SK-N-SH (cell line): ENCODE measurements around the gene SYT5. TPM values are rescaled to one million over a fixed set of nuclear protein-coding genes. Genes with fewer than 3 reads are reported as not detected.
A peak's percentile ranks its signal among the peaks of the same experiment; 100 is the strongest.

Source experiments
- CTCF ChIA-PET: fragments of 300-600, 350-600 bp; formaldehyde crosslinking; extraction: SDS; loops from one replicate; lab custom pipeline; 2021; lab: Yijun Ruan, JAX
- POLR2A ChIA-PET: fragments of 350-600 bp; sonication (Branson Sonifier 250); formaldehyde crosslinking; extraction: SDS; loops from one replicate; lab custom pipeline; 2020; ENCODE audit warnings: antibody characterized with exemption, inconsistent platforms; lab: Yijun Ruan, JAX
- DNase-seq: peaks from one replicate; pipeline ENCODE4 v3.0.0; 2012
- H2AFZ ChIP-seq: fragments of 200-600 bp; sonication (generic); 2 replicates; pipeline ENCODE4 v1.8.1; 2016; ENCODE audit warnings: antibody characterized with exemption, mild to moderate bottlenecking, low read depth
- H3F3A ChIP-seq: fragments of 200-600 bp; sonication (generic); replicated peaks from 2 replicates; pipeline ENCODE3; 2016; ENCODE audit warnings: antibody characterized with exemption, mild to moderate bottlenecking; ENCODE audit not compliant: insufficient read depth
- H3K27ac ChIP-seq, 2 experiments: fragments of 200-500 bp in 1 of 2; fragments of 200-600 bp in 1 of 2; sonication (Bioruptor generic) in 1 of 2; sonication (generic), shearing (Covaris generic) in 1 of 2; 2 replicates each; pipeline versions ENCODE4 v1.5.1 to v1.6.1; 2014 to 2016; ENCODE audit warnings: low read depth in 2 of 2, inconsistent platforms in 1 of 2, low read length in 1 of 2, mild to moderate bottlenecking in 1 of 2, mixed read lengths in 1 of 2
- H3K27me3 ChIP-seq: fragments of 200-600 bp; sonication (generic), shearing (Covaris generic); 2 replicates; pipeline ENCODE4 v1.6.1; 2016; ENCODE audit warnings: mixed run types; ENCODE audit not compliant: insufficient read depth
- H3K36me3 ChIP-seq, 2 experiments: fragments of 200-500 bp in 1 of 2; fragments of 200-600 bp in 1 of 2; sonication (Bioruptor generic) in 1 of 2; sonication (generic) in 1 of 2; replicated peaks in 1 of 2; 2 replicates each; pipeline versions ENCODE3 to v1.5.1; 2014 to 2016; ENCODE audit warnings: low read length in 1 of 2, mild to moderate bottlenecking in 1 of 2; ENCODE audit not compliant: insufficient read depth in 2 of 2, control insufficient read depth in 1 of 2
- H3K4me1 ChIP-seq, 2 experiments: fragments of 200-500 bp in 1 of 2; fragments of 200-600 bp in 1 of 2; sonication (Bioruptor generic) in 1 of 2; sonication (generic), shearing (Covaris generic) in 1 of 2; 2 replicates each; pipeline versions ENCODE4 v1.5.1 to v1.6.1; 2014 to 2016; ENCODE audit warnings: low read depth in 1 of 2, low read length in 1 of 2, mixed run types in 1 of 2; ENCODE audit not compliant: insufficient read depth in 2 of 2, control insufficient read depth in 1 of 2
- H3K4me2 ChIP-seq: fragments of 200-600 bp; sonication (generic), shearing (Covaris generic); 2 replicates; pipeline ENCODE4 v1.6.1; 2017; ENCODE audit warnings: mixed run types
- H3K4me3 ChIP-seq, 2 experiments: fragments of 200-500 bp in 1 of 2; fragments of 200-600 bp in 1 of 2; sonication (Bioruptor generic) in 1 of 2; sonication (generic), shearing (Covaris generic) in 1 of 2; 2 replicates each; pipeline versions ENCODE4 v1.5.1 to v1.8.1; 2014 to 2016; ENCODE audit warnings: low read depth in 2 of 2, inconsistent platforms in 1 of 2, low read length in 1 of 2, mild to moderate bottlenecking in 1 of 2, mixed read lengths in 1 of 2, moderate library complexity in 1 of 2
- H3K79me2 ChIP-seq: fragments of 200-600 bp; sonication (generic); 2 replicates; pipeline ENCODE4 v1.8.1; 2017; ENCODE audit warnings: mild to moderate bottlenecking; ENCODE audit not compliant: insufficient read depth
- H3K9ac ChIP-seq: fragments of 200-600 bp; sonication (generic); 2 replicates; pipeline ENCODE4 v1.6.1; 2017; ENCODE audit warnings: mixed run types
- H3K9me2 ChIP-seq: fragments of 200-600 bp; sonication (generic); 2 replicates; pipeline ENCODE4 v1.6.1; 2017; ENCODE audit warnings: mixed run types
- H3K9me3 ChIP-seq: fragments of 200-600 bp; sonication (generic); 2 replicates; pipeline ENCODE4 v1.6.1; 2017; ENCODE audit warnings: mixed run types, mild to moderate bottlenecking, moderate library complexity
- H4K20me1 ChIP-seq: fragments of 200-600 bp; sonication (generic); 2 replicates; pipeline ENCODE4 v1.6.1; 2017; ENCODE audit warnings: mild to moderate bottlenecking, mixed run types; ENCODE audit not compliant: insufficient read depth
- CHD2 ChIP-seq: fragments of 150-350 bp; IDR thresholded peaks from 2 replicates; pipeline ENCODE4 v1.6.1; 2018; ENCODE audit warnings: low read length; ENCODE audit not compliant: partially characterized antibody
- ELF1 ChIP-seq: IDR thresholded peaks from 2 replicates; pipeline ENCODE4 v1.4.0; 2012
- FOSL2 ChIP-seq: IDR thresholded peaks from 2 replicates; pipeline ENCODE4 v1.4.0; 2012; ENCODE audit warnings: low read depth, mild to moderate bottlenecking, moderate library complexity, borderline replicate concordance
- FOXM1 ChIP-seq: IDR thresholded peaks from 2 replicates; pipeline ENCODE4 v1.4.0; 2012; ENCODE audit warnings: low read depth, mild to moderate bottlenecking
- GABPA ChIP-seq: IDR thresholded peaks from 2 replicates; pipeline ENCODE4 v1.4.0; 2012; ENCODE audit warnings: low read depth, mild to moderate bottlenecking
- NRF1 ChIP-seq: IDR thresholded peaks from 2 replicates; pipeline ENCODE4 v1.6.1; 2012; ENCODE audit warnings: low read depth, mild to moderate bottlenecking, low read length
- SIN3A ChIP-seq: IDR thresholded peaks from 2 replicates; pipeline ENCODE4 v1.6.1; 2012; ENCODE audit warnings: low read depth, mild to moderate bottlenecking, low read length, moderate library complexity, borderline replicate concordance
- SMC3 ChIP-seq: IDR thresholded peaks from 2 replicates; pipeline ENCODE4 v1.6.1; 2012; ENCODE audit warnings: low read depth, low read length, improper control_type of control experiment
- YY1 ChIP-seq: IDR thresholded peaks from 2 replicates; pipeline ENCODE4 v1.4.0; 2012; ENCODE audit warnings: low read depth, mild to moderate bottlenecking
- WGBS: methylation state at CpG from one replicate; pipeline ENCODE4 v1.1.6; 2017; ENCODE audit warnings: low lambda C conversion rate; 5-methylcytosine and 5-hydroxymethylcytosine counted together
- polyA plus RNA-seq, 3 experiments: library from polyadenylated mRNA; depleted of rRNA; stranded (reverse); fragments of >200 nt; gene quantifications; 2 replicates each; pipeline ENCODE4 v1.2.3, GENCODE V29; 2012
- TF ChIP-seq, protein P1 (sequence below): IDR thresholded peaks from 2 replicates; pipeline ENCODE4 v1.4.0; 2012; ENCODE audit warnings: low read depth
- TF ChIP-seq, protein P2 (sequence below): fragments of 150-350 bp; IDR thresholded peaks from 2 replicates; pipeline ENCODE4 v1.6.1; 2017; ENCODE audit warnings: antibody characterized with exemption, low read length, low read depth, borderline replicate concordance
- TF ChIP-seq, protein P3 (sequence below): IDR thresholded peaks from 2 replicates; pipeline ENCODE4 v1.6.1; 2012; ENCODE audit warnings: mild to moderate bottlenecking, low read depth, low read length, moderate library complexity

The SYT5 gene
- polyA plus RNA-seq, 1 of the 3 experiments (the other 2 are of a cell fraction) = 0.21 TPM

DNA sequence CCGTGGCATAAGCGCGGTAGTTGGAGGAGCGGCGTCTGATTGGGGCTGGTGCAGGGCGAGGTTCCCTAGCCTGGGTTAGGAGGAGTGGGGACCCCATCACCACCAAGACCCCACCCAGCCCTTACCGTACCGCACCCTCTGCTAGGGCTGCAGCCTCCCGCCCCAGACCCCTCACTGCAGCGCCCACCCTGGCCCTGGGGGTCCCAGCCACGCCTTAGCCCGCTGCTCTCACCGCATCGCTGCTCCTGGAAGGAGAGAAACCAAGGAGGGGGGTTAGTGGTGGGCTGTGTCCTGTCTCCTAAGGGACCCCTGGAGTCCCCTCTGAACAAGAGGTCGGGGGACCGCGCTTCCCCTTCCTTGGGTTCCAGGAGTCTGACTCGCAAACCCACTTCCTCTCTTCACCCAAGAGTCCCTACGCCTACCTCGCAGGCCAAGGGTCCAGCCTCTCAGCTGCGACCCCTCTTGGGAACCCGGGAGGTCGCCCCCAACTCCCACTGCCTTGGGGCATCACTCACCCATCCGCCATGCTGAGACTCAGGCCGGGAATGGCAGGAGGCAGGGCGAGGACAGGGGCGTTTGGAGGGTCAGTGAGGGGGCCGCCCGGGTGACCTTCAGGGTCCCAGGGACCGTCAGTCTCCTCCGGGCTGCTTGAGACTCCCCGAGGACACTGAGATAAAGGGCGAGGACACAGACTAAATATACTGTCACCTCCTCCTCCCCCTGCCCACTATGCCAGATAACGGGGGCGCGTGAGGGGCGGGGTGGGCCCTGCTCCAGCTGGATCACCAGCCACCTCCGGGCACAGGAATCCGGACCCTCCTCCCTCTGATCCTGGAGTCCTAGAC is 22.8 kb downstream of the SYT5 start, which contains the start of gene TNNI3:
TSS of gene TNNI3 (minus strand) at position 669 of the 845 bp plus-strand sequence. CDS start at position 526, 143 bp downstream.
- no peaks in the 10 kb centered on the region for H3K36me3 ChIP-seq
- ChIA-PET CTCF (interaction anchor here (2.3 kb wide), 1 partner anchor 9 kb away, joined by 11 read pairs; the partner anchor contains the start of gene DNAAF3), POLR2A (no interaction called here)
- peak within 1 kb of the TSS; percentile 69 for H3K4me2 ChIP-seq
- H3K27me3 ChIP-seq = peaks cover 16% of the 10 kb centered on the region
- H3K27ac ChIP-seq = no peak within 1 kb of the TSS
- no peaks in the 10 kb centered on the region for H3K79me2 ChIP-seq
- peak within 1 kb of the TSS; percentile 53 to 54; a peak in 3 of 4 replicates for H3K4me3 ChIP-seq
- peaks cover 0 to 10% of the 10 kb centered on the region in 2 experiments; a peak in 1 of 4 replicates for H3K4me1 ChIP-seq
- H3F3A ChIP-seq = peaks cover 7% of the 10 kb centered on the region
- no peak within 1 kb of the TSS for H2AFZ ChIP-seq
- no peak for TF ChIP-seq SMC3
- no peak for TF ChIP-seq FOXM1
- TF ChIP-seq, protein P1, sequence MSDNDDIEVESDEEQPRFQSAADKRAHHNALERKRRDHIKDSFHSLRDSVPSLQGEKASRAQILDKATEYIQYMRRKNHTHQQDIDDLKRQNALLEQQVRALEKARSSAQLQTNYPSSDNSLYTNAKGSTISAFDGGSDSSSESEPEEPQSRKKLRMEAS = no peak
- TF ChIP-seq, protein P2, sequence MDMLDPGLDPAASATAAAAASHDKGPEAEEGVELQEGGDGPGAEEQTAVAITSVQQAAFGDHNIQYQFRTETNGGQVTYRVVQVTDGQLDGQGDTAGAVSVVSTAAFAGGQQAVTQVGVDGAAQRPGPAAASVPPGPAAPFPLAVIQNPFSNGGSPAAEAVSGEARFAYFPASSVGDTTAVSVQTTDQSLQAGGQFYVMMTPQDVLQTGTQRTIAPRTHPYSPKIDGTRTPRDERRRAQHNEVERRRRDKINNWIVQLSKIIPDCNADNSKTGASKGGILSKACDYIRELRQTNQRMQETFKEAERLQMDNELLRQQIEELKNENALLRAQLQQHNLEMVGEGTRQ = no peak
- no peak for TF ChIP-seq FOSL2
- TF ChIP-seq, protein P3, sequence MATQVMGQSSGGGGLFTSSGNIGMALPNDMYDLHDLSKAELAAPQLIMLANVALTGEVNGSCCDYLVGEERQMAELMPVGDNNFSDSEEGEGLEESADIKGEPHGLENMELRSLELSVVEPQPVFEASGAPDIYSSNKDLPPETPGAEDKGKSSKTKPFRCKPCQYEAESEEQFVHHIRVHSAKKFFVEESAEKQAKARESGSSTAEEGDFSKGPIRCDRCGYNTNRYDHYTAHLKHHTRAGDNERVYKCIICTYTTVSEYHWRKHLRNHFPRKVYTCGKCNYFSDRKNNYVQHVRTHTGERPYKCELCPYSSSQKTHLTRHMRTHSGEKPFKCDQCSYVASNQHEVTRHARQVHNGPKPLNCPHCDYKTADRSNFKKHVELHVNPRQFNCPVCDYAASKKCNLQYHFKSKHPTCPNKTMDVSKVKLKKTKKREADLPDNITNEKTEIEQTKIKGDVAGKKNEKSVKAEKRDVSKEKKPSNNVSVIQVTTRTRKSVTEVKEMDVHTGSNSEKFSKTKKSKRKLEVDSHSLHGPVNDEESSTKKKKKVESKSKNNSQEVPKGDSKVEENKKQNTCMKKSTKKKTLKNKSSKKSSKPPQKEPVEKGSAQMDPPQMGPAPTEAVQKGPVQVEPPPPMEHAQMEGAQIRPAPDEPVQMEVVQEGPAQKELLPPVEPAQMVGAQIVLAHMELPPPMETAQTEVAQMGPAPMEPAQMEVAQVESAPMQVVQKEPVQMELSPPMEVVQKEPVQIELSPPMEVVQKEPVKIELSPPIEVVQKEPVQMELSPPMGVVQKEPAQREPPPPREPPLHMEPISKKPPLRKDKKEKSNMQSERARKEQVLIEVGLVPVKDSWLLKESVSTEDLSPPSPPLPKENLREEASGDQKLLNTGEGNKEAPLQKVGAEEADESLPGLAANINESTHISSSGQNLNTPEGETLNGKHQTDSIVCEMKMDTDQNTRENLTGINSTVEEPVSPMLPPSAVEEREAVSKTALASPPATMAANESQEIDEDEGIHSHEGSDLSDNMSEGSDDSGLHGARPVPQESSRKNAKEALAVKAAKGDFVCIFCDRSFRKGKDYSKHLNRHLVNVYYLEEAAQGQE = no peak
- TF ChIP-seq ELF1 = no peak
- TF ChIP-seq CHD2 = no peak
- TF ChIP-seq SIN3A = no peak
- TF ChIP-seq GABPA = no peak
- TF ChIP-seq NRF1 = no peak
- TF ChIP-seq YY1 = no peak
- WGBS = 69% methylated on average over 33 of the region's 39 CpGs
- H3K9me3 ChIP-seq = no peaks in the 10 kb centered on the region
- no peaks in the 10 kb centered on the region for H3K9me2 ChIP-seq
- no peaks in the 10 kb centered on the region for H4K20me1 ChIP-seq
- DNase-seq = no peak
- H3K9ac ChIP-seq = no peak within 1 kb of the TSS
